Left ventricle myocardium inferior (tissue), 1 donor: ENCODE data around the gene MYOCD. TPM values are rescaled to one million over a fixed set of nuclear protein-coding genes. Genes with fewer than 3 reads are reported as not detected.

ENCODE experiments used
- DNase-seq: peaks from one replicate; pipeline ENCODE4 v3.0.0-alpha.2; 2020
- H3K27ac ChIP-seq: fragments of 200-600 bp; replicated peaks from 2 replicates; pipeline ENCODE4 v1.8.0; 2021
- H3K27me3 ChIP-seq: fragments of 200-600 bp; 2 replicates; pipeline ENCODE4 v1.8.0; 2021; ENCODE audit warnings: low read depth
- H3K36me3 ChIP-seq: fragments of 200-600 bp; 2 replicates; pipeline ENCODE4 v1.8.0; 2021
- H3K4me1 ChIP-seq: fragments of 200-600 bp; 2 replicates; pipeline ENCODE4 v1.8.0; 2021
- H3K4me3 ChIP-seq: fragments of 200-600 bp; 2 replicates; pipeline ENCODE4 v1.8.0; 2021; ENCODE audit warnings: mild to moderate bottlenecking, moderate library complexity
- H3K9me3 ChIP-seq: fragments of 200-600 bp; replicated peaks from 2 replicates; pipeline ENCODE4 v1.8.0; 2021
- CTCF ChIP-seq: fragments of 200-600 bp; IDR thresholded peaks from 2 replicates; pipeline ENCODE4 v1.8.0; 2021; ENCODE audit warnings: antibody characterized with exemption, mild to moderate bottlenecking, borderline replicate concordance
- intact Hi-C: fragments of 100-400 bp; cut with micrococcal nuclease; formaldehyde crosslinking; loops from one replicate; pipeline ENCODE4 v1.11.0; 2022
- total RNA-seq: library from RNA; stranded (reverse); fragmentation: NEBNext Ultra II Directional; extraction: Animal tissue kit (Norgen Biotek cat#: 25700); gene quantifications from one replicate; pipeline ENCODE4 v1.2.1, GENCODE V29; 2021
- donor health status: DM: no; HTN: yes; CAD: no; lungs with severe emphysema.

Gene MYOCD
- total RNA-seq, 1 donor from 2014 or later, result 57.3 TPM

GRCh38 chr17:12729086-12729485 lies 63.4 kb downstream of the MYOCD start:
- intact Hi-C loops, result no loop called here
- H3K4me3 ChIP-seq, result no peak overlapping the region
- peak overlapping the region; percentile 90 for H3K27ac ChIP-seq

GRCh38 chr17:12730421-12730820 lies 64.7 kb downstream of the MYOCD start:
- peak overlapping the region; percentile 90 for H3K27ac ChIP-seq
- H3K36me3 ChIP-seq, result no peaks in the 10 kb centered on the region
- H3K27me3 ChIP-seq, result no peaks in the 10 kb centered on the region
- peak overlapping the region; percentile 33 for H3K4me3 ChIP-seq
- TF ChIP-seq CTCF, result no peak
- H3K4me1 ChIP-seq, result peaks cover 60% of the 10 kb centered on the region
- intact Hi-C loops, result no loop called here
- no peak for DNase-seq
- H3K9me3 ChIP-seq, result no peaks in the 10 kb centered on the region

More at GRCh38 chr17:12729086-12729485, 63.4 kb downstream of the MYOCD start:
- Histone ChIP-seq H3K4me1 (peaks cover 50% of the 10 kb centered on the region), H3K9me3 (no peaks in the 10 kb centered on the region), H3K27me3 (no peaks in the 10 kb centered on the region), H3K36me3 (no peaks in the 10 kb centered on the region)
- DNase-seq, result no peak
- TF ChIP-seq CTCF, result no peak

DNA sequence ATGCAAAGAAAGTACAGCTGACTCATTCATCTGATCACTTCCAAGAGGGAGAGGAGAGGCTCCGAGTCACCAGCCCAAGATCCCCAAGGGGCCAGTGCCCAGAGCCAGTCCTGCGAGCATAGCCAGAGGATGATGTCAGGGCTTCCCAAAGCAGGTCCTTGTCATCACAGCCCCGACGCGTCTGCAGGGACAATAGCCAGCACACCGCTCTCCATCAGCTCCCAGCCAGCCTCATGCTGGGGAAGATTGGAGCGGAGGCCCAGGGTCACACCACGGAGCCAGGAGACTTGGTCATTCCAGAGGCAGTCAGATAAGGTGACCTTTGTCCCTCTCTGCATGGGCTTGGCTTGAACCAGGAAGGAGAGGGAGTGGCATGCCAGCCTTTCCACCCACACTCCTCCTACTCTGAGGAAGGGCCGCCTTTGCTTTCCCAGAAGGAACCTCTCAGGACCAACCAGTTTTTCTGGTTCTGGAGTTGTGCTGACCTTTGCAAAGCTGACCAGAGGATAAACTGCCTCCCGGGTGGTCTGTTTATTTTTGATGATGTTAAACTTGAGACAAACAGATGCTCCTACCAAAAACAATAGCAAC lies 65.3 kb downstream of the MYOCD start:
- Histone ChIP-seq H3K27ac (peak overlapping the region; percentile 90), H3K36me3 (no peaks in the 10 kb centered on the region), H3K27me3 (no peaks in the 10 kb centered on the region), H3K4me3 (peak overlapping the region; percentile 33), H3K4me1 (peaks cover 66% of the 10 kb centered on the region), H3K9me3 (no peaks in the 10 kb centered on the region)
- intact Hi-C loops, result no loop called here
- no peak for TF ChIP-seq CTCF
- peak; percentile 84 for DNase-seq

- Histone ChIP-seq H3K27ac (peak overlapping the region; percentile 90), H3K27me3 (no peaks in the 10 kb centered on the region), H3K36me3 (peaks cover 7% of the 10 kb centered on the region), H3K4me3 (no peak overlapping the region), H3K4me1 (peaks cover 68% of the 10 kb centered on the region), H3K9me3 (no peaks in the 10 kb centered on the region)
- TF ChIP-seq CTCF, result no peak
- intact Hi-C loops, result no loop called here
- DNase-seq, result peak; percentile 71
Observed at GRCh38 chr17:12731839-12732238, 66.1 kb downstream of the MYOCD start.

- intact Hi-C loops, result no loop called here
- Histone ChIP-seq H3K4me1 (peaks cover 63% of the 10 kb centered on the region), H3K4me3 (no peak overlapping the region), H3K36me3 (peaks cover 11% of the 10 kb centered on the region), H3K27ac (peak overlapping the region; percentile 90), H3K27me3 (no peaks in the 10 kb centered on the region), H3K9me3 (no peaks in the 10 kb centered on the region)
- no peak for TF ChIP-seq CTCF
- DNase-seq, result no peak
Observed at GRCh38 chr17:12732366-12732765, 66.7 kb downstream of the MYOCD start.
